NT2/D1 (cell line): ENCODE results near the gene SUV39H1.

Experiments used
- SUZ12 ChIP-seq: IDR thresholded peaks from 2 replicates; pipeline ENCODE4 v1.6.1; 2011; ENCODE audit not compliant: insufficient read length, insufficient read depth; ENCODE audit errors: extremely low read depth
- YY1 ChIP-seq: IDR thresholded peaks from 2 replicates; pipeline ENCODE4 v1.6.1; 2011; ENCODE audit not compliant: insufficient read length, insufficient read depth
- ZNF274 ChIP-seq: IDR thresholded peaks from 2 replicates; pipeline ENCODE4 v1.6.1; 2011; ENCODE audit warnings: mild to moderate bottlenecking, low read depth, low read length

GRCh38 chrX:48752498-48752897, 56.0 kb downstream of the SUV39H1 start:
- TF ChIP-seq ZNF274 = no peak
- no peak for TF ChIP-seq SUZ12
- no peak for TF ChIP-seq YY1
